HG03196 (cell line): ENCODE data around the gene MACROD2.
"Not testable (repeated sequence)": the region's sequence is repeated elsewhere in the genome, so short reads cannot be mapped to it uniquely, and the experiment has no call there.

Experiments
- ATAC-seq: cut with Tn5 transposase; IDR thresholded peaks from one replicate; pipeline ENCODE4 v1.9.1; 2021; ENCODE audit not compliant: unreplicated experiment

Gene MACROD2

GRCh38 chr20:15799871-15800270, 1804.6 kb downstream of the MACROD2 start:
- ATAC-seq, result no peak

GRCh38 chr20:15802020-15802419, 1806.7 kb downstream of the MACROD2 start:
- ATAC-seq, result no peak

DNA sequence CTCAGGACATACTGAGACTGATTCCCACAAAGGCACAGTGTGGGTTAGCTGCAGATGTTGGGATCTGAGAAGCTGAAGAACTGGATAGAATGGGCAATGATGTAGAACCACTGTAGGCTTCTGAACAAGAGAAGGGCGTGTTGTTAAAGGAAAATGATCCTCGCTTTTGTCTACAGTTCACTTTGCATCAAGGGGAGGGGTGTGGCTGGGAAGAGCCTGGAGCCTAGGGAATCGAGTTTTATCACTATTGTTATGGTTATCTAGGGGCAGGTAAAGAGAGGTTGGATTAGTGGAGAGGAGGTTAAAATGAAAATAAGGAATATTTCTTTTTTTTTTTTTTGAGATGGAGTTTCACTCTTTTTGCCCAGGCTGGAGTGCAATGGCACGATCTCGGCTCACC, 1809.8 kb downstream of the MACROD2 start:
- no peak for ATAC-seq

GRCh38 chr20:15806105-15806504, 1810.8 kb downstream of the MACROD2 start:
- no peak for ATAC-seq

- no peak for ATAC-seq
Measured at GRCh38 chr20:15807271-15807670, 1812.0 kb downstream of the MACROD2 start.

GRCh38 chr20:15807771-15808170, 1812.5 kb downstream of the MACROD2 start:
- not testable (repeated sequence) for ATAC-seq

DNA sequence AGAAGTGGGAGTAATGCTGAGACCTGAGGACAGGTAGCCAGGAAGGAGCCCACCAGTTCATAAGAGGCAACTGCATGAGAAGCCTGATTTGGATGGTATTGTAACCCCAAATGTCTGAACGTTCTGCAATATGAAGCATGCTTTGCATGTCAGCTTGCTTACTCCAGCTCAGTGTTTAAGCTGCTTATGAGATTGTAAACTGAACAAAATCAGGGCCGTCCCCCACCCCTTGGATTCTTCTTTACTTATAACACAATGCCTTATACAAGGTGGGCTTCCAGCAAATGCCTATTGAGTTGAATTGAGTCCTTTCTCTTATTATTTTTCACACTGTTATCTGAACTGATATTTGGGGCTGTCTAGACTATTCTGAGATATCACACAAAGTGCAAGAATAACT, 1816.6 kb downstream of the MACROD2 start:
- no peak for ATAC-seq

- no peak for ATAC-seq
Measured at GRCh38 chr20:15812696-15813095, 1817.4 kb downstream of the MACROD2 start.

GRCh38 chr20:15814360-15814759, 1819.0 kb downstream of the MACROD2 start:
- no peak for ATAC-seq

- ATAC-seq, result no peak
Measured at GRCh38 chr20:15814911-15815310, 1819.6 kb downstream of the MACROD2 start.

- ATAC-seq, result no peak
Measured at GRCh38 chr20:15817351-15817750, 1822.0 kb downstream of the MACROD2 start.

DNA sequence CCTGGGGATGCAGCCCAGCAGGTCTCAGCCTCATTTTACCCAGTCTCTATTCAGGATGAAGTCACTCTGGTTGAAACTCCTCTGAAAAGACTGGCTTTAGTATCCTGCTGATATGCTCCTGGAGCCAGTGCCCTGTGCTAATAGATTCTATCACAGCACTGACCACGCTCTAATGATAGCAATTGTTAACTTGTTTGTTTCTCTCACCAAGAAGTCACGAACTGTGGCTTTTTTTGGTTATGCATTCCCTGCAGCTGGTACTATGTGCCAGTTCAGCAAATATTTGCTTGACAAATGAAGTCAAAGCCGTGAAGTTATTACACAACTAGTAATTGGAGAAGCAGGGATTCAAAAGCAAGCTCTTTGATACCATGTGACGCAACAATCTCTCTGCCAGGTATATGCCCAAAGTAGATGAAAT, 1823.3 kb downstream of the MACROD2 start:
- ATAC-seq, result no peak

DNA sequence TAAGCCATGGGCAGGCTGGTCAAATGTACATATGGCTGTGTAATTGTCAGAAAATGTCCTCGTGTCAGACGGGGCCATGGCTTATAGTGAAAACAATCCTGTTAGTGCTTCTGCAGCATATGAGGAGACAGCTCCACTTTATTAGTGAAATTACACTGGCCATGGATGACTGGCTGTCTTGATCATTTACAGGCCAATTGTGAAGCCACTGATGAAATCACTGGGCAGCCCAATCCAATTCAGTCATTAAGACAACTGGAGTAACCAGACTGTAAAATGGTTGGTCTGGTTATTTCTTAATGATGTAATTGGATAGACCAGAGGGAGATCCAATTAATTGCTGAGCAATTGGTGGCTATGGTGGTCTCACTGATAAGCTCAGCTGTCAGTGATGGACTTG, 1828.4 kb downstream of the MACROD2 start:
- no peak for ATAC-seq

DNA sequence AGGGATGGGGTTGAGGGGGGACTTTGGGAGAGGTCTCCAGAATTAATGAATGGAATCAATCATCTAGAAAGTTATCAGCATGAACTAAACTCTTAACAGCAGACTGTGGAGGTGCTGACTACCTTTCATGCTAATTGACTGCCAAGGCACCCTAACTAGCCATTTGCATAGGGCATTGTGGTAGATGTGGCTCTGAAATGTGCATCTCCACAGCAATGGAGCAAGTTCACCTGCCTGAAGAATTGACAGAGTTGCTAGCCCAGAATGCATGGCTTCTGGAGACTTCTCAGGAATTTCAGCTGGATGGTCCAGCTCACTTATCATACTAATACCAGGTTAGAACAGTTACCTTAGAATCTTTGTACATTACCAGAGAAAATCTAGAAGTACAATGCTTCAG, 1832.3 kb downstream of the MACROD2 start:
- no peak for ATAC-seq

GRCh38 chr20:15831201-15831600, 1835.9 kb downstream of the MACROD2 start:
- no peak for ATAC-seq

DNA sequence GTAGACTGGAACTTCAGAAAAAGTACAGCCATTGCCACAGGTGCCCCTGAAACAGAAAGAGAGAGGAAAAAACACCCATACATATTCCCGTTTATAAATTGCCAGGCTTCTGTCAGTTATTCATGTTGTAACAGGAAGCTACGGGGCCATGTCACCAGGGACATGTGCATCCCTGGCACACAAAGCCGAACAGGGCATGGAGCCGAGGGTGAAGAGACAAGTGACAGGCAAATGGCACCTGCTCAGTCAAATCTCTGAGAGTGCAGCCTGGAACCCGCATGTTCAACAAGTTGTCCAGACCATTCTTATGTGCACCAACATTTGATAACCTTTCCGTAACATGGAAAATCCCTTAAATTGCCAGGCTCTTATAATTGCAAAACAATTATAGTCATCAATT, 1837.2 kb downstream of the MACROD2 start:
- ATAC-seq, result no peak

- ATAC-seq, result no peak
Measured at GRCh38 chr20:15834857-15835256, 1839.5 kb downstream of the MACROD2 start.

DNA sequence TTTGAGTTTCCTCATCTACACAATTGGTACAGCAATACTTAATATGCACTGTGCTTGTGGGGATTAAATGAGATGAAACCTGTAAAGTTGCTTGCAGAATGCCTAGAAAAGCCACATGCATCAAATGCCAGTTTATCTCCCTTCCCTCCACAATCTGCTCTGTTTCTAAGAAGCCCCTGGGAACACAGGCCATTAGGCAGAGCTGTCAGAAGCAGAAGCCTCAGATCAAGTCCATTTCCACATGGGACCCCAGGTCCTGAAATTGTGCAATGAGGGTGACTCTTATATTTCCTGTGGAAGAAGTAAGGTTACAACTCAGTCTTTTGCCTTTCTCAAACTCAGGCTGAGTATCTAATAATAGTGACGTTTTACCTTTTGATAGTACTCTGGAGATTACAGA, 1840.5 kb downstream of the MACROD2 start:
- ATAC-seq, result no peak

DNA sequence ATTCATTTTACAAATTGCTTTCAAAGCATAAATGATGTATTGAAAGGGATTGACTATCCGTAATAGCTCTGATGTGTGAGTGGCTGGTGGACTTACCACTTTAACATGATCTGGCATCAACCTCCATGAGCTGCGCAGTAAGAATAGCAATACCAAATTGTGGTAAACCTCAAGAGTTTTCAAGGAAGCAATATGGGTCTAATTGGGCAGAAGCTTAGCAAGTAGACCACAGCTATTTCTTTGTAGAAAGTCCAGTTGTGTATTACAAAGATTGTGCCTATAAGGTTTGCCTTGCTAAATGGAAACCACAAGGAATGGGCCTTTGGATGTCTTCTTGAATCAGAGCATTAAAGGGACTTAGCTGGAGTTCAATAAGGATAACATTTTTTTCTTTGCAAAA, 1841.3 kb downstream of the MACROD2 start:
- no peak for ATAC-seq

- no peak for ATAC-seq
Measured at GRCh38 chr20:15837563-15837962, 1842.2 kb downstream of the MACROD2 start.

DNA sequence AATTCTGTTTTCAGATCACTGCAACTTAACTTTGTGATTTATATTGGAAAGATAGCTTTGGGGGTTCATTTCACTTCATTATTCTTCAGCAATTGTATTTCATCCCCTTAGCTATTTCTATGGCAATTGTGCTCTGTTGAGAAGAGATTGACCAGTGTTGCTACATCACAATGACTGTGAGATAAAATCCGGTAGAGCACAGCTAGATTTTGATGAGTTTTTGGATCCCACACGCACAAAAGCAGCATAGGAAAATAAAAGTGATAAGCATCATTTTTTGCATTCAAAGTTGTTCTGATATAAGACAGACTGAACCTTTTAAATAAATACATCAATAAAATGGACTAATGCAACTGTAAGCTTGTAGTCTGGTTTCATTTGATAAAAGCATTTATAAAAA, 1843.2 kb downstream of the MACROD2 start:
- ATAC-seq, result no peak

DNA sequence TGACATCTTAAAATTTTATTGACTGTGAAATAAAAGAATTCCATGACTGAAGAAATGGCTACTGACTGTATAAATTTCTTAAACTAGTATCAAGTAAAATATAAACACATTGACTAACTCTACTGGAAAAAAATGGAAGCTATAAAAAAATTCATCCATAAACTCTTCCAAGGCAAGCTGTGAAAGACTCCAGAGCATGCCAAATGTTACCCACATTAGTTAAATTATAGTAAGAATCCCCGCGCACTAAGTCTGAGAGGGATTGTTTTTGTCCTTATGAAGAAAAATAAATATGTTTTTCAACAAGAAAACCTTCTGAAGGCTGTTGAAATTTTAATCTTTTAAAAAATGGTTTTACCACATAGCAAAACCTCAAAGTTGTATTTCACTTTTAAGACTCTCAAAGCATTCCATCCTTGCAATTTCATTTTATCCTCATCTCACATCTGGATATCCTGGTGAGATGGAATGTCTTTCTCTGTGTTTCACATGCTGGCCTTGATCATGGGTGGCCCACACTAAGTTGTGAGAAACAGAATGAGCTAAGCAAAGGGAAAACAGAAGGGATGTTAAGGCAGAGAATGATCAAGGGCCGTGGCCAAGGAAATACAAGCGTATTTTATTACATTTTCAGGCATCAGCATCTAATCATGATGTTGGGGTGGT, 1845.5 kb downstream of the MACROD2 start:
- ATAC-seq, result no peak

- ATAC-seq, result peak; percentile 53
Measured at GRCh38 chr20:15842872-15843271, 1847.6 kb downstream of the MACROD2 start.
